Measurements from ENCODE around the gene C14orf132. TPM values are rescaled to one million over a fixed set of nuclear protein-coding genes. Genes with fewer than 3 reads are reported as not detected.
"Not testable (repeated sequence)": the region's sequence is repeated elsewhere in the genome, so short reads cannot be mapped to it uniquely, and the experiment has no call there.

C14orf132 gene
- polyA plus RNA-seq (ENCODE audit: insufficient read length) = 16.4 TPM

- peak; percentile 45 for DNase-seq
Observed at GRCh38 chr14:96038920-96039632, at the start of gene C14orf132. TSS of gene C14orf132 (plus strand) at chr14:96039362. CDS start at chr14:96039501, 139 bp downstream.

DNA sequence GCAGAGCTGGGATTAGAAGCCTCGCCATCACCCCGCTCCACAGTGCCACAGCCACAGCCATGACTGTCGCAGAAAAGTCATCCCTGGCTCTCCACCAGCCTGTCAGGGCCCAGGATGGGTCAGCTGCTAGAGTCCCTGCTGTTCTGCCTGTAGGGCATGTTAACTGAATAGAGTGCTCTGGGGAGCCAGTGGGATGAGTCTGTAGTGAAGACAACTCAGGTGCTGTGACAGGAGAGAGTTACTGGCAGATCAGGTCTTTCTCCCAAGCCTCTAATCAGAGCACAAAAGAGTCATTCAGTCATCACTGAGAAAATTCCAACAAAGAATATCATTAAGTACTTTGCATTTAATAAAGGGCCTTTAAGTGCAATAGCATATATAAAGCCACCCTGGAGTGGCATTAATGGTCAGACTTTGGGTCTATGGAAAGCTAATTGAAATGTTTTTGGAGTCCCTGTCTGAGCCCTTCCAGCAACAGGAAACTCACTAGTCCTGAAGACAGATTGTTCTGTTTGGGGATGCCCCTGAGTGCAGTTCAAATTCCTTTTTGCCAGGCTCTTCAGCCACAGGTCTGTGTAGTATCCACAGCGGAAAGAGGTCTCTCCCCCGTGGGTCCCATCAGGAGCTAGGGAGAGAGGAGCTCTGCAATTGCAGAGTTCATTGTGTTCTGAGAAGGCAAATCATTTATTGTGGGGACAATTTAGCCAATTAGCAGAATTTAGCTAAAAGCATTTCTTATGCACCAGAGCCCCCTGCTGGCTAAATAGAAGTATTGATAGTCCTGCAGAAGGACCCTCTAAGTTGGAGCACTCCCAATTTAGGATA is 45.2 kb upstream of the C14orf132 start:
- peak; percentile 5 for DNase-seq

DNA sequence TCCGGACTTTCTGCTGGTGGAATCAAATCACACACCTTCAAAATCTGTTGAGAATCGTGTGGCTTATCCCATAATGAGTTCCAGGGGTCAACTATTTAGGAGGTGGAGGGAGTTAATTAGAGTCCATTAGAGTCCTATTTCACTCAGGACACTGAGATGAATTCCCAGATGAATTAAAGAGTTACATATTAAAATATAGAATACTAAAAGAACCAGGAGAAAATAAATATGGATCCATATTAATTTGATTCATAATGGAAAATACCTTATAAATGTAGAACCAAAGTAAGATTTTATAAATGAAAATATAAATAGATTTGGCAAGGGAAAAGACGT is 44.6 kb upstream of the C14orf132 start:
- DNase-seq = no peak

GRCh38 chr14:95998656-95999055 is 40.5 kb upstream of the C14orf132 start:
- DNase-seq = no peak

DNA sequence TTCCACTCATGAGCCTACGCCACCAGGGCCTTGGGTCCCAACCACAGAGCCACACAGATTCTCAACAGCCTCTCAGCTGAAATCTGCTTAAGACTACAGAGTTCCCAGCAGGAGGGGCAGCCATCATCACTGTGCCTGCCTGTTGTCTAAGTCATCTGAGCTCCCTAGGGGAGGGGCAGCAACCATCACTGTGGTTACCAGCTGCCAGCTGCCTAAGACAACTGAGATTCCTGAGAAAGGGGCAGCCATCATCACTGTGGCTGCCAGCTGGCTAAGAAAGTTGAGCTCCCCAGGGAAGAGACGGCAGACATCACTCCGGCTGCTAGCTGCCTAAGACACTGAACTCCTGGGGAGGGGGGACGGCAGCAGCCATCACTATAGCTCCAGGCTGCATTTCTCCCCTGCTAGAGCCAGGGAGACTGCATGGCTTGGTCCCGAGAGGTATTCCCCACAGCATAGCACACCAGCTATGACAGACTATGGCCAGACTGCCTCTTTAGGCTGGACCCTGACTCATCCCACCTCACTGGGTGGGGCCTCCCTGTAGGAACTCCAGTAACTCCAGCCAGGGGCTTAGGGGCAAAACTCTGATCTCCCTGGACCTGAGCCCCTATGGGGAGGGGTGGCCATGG is 37.2 kb upstream of the C14orf132 start:
- peak; percentile 10 for DNase-seq

GRCh38 chr14:96002498-96002884 is 36.7 kb upstream of the C14orf132 start:
- DNase-seq = no peak

DNA sequence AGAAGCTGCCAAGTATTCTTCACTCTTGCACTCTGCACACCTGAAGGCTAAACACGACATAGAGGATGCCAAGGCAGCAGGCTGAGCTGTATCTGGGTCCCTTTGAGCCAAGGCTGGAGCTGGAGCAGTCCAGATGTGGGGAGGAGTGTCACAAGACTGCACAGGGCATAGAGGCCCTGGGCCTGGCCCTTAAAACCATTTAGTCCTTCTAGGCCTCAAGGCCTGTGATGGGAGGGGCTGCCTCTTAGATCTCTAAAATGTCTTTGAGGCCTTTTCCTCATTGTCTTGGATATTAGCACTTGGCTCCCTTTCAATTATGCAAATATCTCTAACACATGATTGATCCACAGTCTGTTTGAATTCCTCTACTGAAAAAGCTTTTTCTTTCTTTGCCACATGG is 28.0 kb upstream of the C14orf132 start:
- DNase-seq = no peak

DNA sequence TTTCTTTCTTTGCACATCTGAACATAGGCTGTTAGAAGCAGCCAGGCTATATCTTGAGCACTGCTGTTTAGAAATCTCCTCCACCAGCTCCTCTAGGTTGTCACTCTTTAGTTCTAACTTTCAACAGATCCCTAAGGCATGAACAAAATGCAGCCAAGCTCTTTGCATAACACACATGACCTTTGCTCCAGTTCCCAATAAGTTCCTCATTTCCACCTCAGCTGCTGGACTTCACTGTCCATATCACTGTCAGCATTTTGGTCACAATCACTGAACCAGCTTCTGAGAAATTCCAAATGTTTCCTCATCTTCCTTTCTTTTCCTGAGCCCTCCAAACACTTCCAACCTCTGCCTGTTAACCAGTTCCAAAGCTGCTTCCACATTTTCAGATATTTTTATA is 27.6 kb upstream of the C14orf132 start:
- no peak for DNase-seq

GRCh38 chr14:96012757-96013156 is 26.4 kb upstream of the C14orf132 start:
- DNase-seq = not testable (repeated sequence)

DNA sequence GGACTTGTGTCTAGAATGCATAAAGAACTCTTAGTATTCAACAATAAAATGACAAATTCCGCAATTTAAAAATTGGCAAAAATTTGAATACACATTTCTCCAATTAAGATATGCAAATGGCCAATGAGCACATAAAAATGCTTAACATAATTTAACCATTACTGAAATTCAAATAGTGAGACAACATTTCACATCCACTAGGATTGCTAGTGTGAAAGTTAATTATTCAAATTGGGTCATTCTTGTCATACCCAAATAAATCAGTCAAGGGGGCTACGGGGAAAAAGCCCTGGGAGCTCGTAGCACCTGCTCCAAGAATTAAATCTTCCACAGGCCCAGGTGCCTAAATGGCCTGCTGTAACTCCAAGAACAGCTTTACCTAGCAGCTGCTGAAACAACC is 25.0 kb upstream of the C14orf132 start:
- DNase-seq = no peak

GRCh38 chr14:96016501-96017160 is 22.5 kb upstream of the C14orf132 start:
- DNase-seq = no peak

DNA sequence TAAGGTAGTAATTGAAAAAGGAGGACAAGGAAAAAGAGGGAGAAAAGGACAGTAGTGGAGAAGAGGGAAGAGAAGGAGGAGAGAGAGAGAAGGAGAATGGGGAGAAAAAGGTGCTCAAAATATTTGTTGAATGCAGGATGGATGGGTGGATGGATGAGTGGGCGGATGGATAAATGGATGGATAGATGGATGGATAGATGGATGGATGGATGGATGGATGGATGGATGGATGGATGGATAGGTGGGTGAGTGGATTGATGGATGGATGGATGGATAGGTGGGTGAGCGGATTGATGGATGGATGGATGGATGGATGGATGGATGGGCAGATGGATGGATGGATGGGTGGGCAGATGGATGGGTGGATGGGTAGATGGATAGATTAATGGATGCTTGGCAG is 21.3 kb upstream of the C14orf132 start:
- no peak for DNase-seq

DNA sequence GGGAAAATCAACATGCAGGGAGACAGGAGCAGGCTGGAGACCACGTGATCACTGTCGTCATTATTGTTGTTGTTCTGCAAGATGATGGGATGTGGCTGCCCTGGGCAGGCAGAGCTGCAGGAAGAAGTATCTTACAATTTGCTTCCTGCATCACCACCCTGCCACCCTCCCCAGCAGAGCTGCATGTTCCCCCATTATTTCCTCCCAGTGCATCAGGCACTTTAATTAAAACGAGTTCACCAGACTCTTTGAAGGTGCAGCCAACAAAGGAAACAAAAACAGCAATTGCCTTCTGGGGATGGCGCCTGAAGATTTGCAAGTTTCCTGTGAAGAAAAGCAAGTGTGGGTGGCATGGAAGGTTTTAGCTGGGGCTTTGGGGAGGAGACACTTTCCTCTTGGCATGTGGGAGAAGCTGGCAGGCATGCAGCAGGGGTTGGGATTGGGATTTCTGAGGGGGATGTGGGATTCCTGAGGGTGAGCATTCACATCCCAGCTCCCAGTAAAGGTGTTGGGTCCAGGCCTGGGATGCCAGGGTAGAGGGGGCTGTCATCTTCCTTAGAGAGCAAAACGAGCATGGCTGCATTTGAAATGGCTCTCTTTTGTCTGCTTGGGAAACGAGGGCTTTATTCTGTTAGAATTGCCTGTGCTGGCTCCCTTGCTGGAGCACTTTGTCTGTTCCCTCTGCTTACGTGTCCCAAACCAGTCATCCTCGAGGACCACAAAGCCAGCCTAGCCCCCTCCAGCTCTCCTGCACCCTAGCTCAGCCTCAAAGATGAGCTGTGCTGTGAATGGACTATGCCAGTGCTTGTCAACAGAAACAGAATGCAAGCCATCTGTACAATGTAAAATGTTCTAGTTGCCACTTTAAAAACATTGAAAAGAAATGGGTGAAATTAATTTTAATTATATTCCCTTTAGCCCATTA is 11.5 kb upstream of the C14orf132 start:
- DNase-seq = no peak

DNA sequence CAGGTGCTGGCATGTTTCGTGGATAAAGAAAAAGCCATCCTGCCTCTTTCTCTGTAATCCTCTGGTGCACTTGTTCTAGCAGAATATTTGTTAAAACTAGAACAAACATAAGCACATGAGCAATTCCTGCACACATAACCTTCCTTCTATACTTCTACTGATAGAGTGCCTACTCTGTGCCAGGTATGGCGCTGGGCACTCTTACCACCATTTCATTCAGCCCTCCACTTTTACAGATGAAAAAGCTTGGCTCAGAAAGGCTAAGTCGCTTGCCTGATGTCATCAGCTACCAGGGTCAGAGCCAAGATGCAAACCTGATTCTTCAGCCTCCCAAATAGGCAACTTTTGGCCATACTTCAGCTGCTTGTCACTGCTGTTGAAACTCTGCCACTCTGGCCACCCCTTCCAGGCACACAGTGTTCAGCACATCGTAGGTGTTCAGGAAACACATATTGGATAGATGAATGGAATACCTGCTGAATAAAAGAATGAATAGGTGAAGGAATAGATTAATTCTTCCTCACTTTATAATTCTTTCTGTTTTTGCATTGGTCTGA is 10.0 kb upstream of the C14orf132 start:
- no peak for DNase-seq

DNA sequence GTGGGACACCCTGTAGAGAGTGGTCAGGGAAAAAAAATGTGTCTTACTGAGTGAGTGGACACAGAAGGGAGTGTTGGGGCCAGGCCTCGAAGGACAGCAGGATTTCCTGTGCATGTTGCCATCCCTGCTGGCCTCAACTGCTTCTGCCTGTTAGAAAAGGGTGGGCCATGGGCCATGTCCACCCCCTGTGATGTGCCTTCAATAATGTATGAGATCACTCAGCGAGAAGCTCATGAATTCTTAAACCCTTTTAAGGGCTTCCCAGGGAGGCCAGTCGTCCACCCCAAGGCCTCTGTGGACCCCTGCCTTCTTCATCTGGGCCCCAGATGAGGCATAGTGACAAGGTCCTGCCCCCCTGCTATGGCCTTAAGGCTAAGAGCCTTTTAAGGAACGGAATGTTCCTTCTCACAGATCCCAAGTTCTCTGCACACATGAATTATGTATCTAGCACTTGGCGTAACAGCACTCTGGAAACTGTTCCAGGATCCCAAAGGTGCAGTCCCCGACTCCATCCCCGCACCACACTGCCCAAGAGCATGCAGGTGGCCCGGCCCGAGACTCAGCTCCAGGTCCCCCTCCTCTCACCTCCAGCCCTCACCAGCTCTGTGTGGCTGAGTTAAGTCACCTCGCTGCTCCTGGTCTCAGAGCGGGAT is 8.9 kb upstream of the C14orf132 start:
- DNase-seq = no peak

DNA sequence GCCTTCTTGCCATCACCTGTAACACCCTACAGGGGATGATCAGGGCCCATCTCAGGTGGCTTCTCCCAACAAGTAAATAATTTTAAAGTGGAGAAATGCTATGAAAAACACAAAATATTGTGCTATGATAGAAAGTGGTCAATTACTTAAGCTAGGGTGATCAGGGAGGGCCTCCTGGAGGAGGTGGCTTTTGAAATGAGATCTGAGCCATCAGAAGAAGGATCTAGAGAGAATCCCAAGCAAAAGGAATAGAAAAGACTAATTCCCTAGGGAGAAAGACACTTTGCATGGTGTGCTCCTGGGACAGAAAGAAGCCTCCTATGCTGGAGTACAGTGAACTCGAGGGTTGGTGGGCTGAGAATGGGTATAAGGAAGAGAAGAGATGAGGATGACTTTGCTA is 7.5 kb upstream of the C14orf132 start:
- no peak for DNase-seq

- no peak for DNase-seq
Observed at GRCh38 chr14:96035456-96035855, 3.7 kb upstream of the C14orf132 start.

DNA sequence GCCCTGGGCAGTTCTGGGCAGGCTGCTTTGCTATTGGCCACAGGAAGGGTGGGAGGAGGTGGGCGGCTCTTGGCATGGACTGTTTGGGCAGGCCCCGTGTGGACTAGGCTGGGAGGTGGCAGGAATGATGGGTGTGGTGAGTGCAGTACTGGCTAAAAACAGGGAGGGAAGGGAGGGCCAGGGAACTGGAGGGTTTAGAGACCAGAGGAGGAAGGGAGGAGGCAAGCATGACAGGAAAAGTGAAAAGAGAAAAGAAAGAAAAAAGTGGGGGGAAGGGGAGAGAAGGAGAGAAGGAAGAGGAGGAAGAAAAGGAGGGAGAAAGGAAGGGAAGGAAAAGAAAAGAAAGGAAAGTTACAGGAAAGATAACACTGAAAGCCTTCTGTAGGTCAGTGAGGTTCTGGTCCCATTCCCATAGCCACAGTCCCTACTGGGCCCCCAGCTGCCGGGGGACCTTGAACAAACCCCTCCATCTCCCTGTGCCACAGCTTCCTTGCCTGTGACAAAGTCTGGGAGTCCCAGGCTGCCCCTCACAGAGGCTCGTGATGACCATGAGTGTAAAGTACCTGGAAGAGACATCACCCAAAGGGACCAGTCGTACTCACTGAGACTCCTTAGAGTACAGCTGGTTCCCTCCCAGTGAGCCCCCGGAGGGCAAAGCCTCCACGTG is 1.1 kb upstream of the C14orf132 start:
- DNase-seq = no peak

DNA sequence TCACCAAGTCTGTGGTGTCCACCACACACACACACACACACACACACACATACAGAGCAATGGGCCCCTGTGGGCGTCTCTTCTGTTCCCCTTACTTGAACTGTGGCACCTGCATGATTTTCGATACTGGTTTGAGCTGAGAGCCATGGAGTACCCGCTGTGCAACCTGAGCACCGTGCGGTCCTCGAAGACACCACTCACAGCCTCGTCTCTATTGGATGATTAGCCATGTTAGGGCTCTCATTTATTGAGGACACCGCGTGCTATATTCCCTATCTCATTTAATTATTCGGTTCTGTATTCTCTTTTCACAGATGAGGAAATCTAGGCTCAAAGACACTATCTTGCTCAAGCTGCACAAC is 623 bp upstream of the C14orf132 start:
- DNase-seq = no peak

- no peak for DNase-seq
Observed at GRCh38 chr14:96039633-96040311, 610 bp downstream of the C14orf132 start.

All from hindlimb muscle (tissue), 1 donor.